Panc1 (cell line): ENCODE results near the gene ZNF281. TPM values are rescaled to one million over a fixed set of nuclear protein-coding genes. Genes with fewer than 3 reads are reported as not detected.

Experiments
- ATAC-seq: fragments of 200-7000 bp; cut with Tn5 transposase; 2 replicates; pipeline ENCODE4 v1.9.1; 2020; ENCODE audit warnings: mild to moderate bottlenecking, moderate library complexity
- BruUV-seq: library from RNA; stranded (reverse); fragments of 400-500 nt; replicated peaks from 2 replicates; lab custom pipeline; 2021; lab: Mats Ljungman, UMichigan
- CTCF ChIA-PET: fragments of 300-600 bp; sonication (Branson Sonifier 250); formaldehyde crosslinking; loops from one replicate; lab custom pipeline; 2022; ENCODE audit warnings: antibody characterized with exemption; lab: Charles Lee
- POLR2A ChIA-PET: fragments of 300-600 bp; sonication (Branson Sonifier 250); formaldehyde crosslinking; loops from one replicate; lab custom pipeline; 2022; ENCODE audit warnings: antibody characterized with exemption; lab: Charles Lee
- DNase-seq: peaks from one replicate; pipeline ENCODE4 v3.0.0-alpha.2; 2010; ENCODE audit warnings: low read depth, low spot score
- H3K27ac ChIP-seq: 2 replicates; pipeline ENCODE4 v1.5.1; 2011; ENCODE audit warnings: mild to moderate bottlenecking, low read length, inconsistent platforms
- H3K27me3 ChIP-seq: fragments of 200-500 bp; sonication (Bioruptor generic); 2 replicates; pipeline ENCODE4 v1.6.0; 2014; ENCODE audit warnings: low read length, inconsistent platforms; ENCODE audit not compliant: control insufficient read depth, insufficient read depth
- H3K36me3 ChIP-seq: fragments of 200-500 bp; sonication (Bioruptor generic); 2 replicates; pipeline ENCODE4 v1.5.1; 2014; ENCODE audit warnings: inconsistent platforms, mild to moderate bottlenecking, low read length, moderate library complexity; ENCODE audit not compliant: control insufficient read depth, insufficient read depth
- H3K4me1 ChIP-seq: 2 replicates; pipeline ENCODE4 v1.5.1; 2011; ENCODE audit warnings: inconsistent platforms, mild to moderate bottlenecking, low read length, moderate library complexity; ENCODE audit not compliant: control insufficient read depth, insufficient read depth
- H3K4me3 ChIP-seq, 2 experiments: 2 replicates each; pipeline ENCODE4 v1.5.1; 2011 to 2012; ENCODE audit warnings: low read depth in 2 of 2, low read length in 2 of 2, mild to moderate bottlenecking in 2 of 2, inconsistent platforms in 1 of 2, moderate library complexity in 1 of 2
- H3K9me3 ChIP-seq: fragments of 200-500 bp; sonication (Bioruptor generic); 2 replicates; pipeline ENCODE4 v1.5.1; 2014; ENCODE audit warnings: low read depth, mild to moderate bottlenecking, inconsistent platforms, low read length, moderate library complexity; ENCODE audit not compliant: control insufficient read depth, insufficient read depth
- POLR2AphosphoS5 ChIP-seq: IDR thresholded peaks from 2 replicates; pipeline ENCODE4 v1.6.1; 2012; ENCODE audit warnings: mild to moderate bottlenecking, low read depth, low read length, moderate library complexity
- SIN3A ChIP-seq: IDR thresholded peaks from 2 replicates; pipeline ENCODE4 v1.6.1; 2012; ENCODE audit warnings: low read depth, mild to moderate bottlenecking, low read length, moderate library complexity, borderline replicate concordance; ENCODE audit not compliant: insufficient read depth
- TCF7L2 ChIP-seq: IDR thresholded peaks from 2 replicates; pipeline ENCODE4 v1.6.1; 2011; ENCODE audit warnings: mild to moderate bottlenecking, low read depth, low read length, inconsistent platforms
- in situ Hi-C: cut with HindIII; loops from 2 replicates; pipeline ENCODE4 v1.10.0; 2016; ENCODE audit warnings: low sequenced_read_pairs, low pct_unique_long_range_greater_than_20kb
- intact Hi-C: fragments of 100-400 bp; cut with micrococcal nuclease; formaldehyde crosslinking; loops from one replicate; pipeline ENCODE4 v1.10.0; 2022; ENCODE audit not compliant: unreplicated experiment
- total RNA-seq: library from RNA; stranded (reverse); gene quantifications from one replicate; pipeline ENCODE4 v1.2.1, GENCODE V29; 2021; ENCODE audit not compliant: unreplicated experiment
- TF ChIP-seq, protein P1 (sequence below): fragments of 450-650 bp; IDR thresholded peaks from 2 replicates; pipeline ENCODE4 v1.5.1; 2017; ENCODE audit warnings: mild to moderate bottlenecking
- TF ChIP-seq, protein P2 (sequence below), 2 experiments: IDR thresholded peaks; 2 replicates each; pipeline ENCODE4 v1.6.1; 2011 to 2012; ENCODE audit warnings: low read depth in 2 of 2, control low read depth in 1 of 2, low read length in 1 of 2, mild to moderate bottlenecking in 1 of 2, moderate library complexity in 1 of 2; ENCODE audit not compliant: insufficient read depth in 1 of 2

The ZNF281 gene
- total RNA-seq, 1 experiment from 2014 or later: 34.2 TPM

GRCh38 chr1:200380589-200381021 is 29.2 kb downstream of the ZNF281 start:
- Histone ChIP-seq H3K36me3 (no peaks in the 10 kb centered on the region), H3K4me3 (no peak overlapping the region), H3K4me1 (peaks cover 42% of the 10 kb centered on the region), H3K27ac (peak overlapping the region; percentile 75), H3K27me3 (no peaks in the 10 kb centered on the region), H3K9me3 (no peaks in the 10 kb centered on the region)
- ATAC-seq (no peak), DNase-seq (no peak)
- BruUV-seq: no TSS peak
- intact Hi-C loops: no loop called here
- in situ Hi-C loops: no loop called here
- TF ChIP-seq TCF7L2: no peak
- TF ChIP-seq, protein P1, sequence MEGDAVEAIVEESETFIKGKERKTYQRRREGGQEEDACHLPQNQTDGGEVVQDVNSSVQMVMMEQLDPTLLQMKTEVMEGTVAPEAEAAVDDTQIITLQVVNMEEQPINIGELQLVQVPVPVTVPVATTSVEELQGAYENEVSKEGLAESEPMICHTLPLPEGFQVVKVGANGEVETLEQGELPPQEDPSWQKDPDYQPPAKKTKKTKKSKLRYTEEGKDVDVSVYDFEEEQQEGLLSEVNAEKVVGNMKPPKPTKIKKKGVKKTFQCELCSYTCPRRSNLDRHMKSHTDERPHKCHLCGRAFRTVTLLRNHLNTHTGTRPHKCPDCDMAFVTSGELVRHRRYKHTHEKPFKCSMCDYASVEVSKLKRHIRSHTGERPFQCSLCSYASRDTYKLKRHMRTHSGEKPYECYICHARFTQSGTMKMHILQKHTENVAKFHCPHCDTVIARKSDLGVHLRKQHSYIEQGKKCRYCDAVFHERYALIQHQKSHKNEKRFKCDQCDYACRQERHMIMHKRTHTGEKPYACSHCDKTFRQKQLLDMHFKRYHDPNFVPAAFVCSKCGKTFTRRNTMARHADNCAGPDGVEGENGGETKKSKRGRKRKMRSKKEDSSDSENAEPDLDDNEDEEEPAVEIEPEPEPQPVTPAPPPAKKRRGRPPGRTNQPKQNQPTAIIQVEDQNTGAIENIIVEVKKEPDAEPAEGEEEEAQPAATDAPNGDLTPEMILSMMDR: no peak
- TF ChIP-seq SIN3A: no peak
- no peak for TF ChIP-seq POLR2AphosphoS5
- TF ChIP-seq, protein P2, sequence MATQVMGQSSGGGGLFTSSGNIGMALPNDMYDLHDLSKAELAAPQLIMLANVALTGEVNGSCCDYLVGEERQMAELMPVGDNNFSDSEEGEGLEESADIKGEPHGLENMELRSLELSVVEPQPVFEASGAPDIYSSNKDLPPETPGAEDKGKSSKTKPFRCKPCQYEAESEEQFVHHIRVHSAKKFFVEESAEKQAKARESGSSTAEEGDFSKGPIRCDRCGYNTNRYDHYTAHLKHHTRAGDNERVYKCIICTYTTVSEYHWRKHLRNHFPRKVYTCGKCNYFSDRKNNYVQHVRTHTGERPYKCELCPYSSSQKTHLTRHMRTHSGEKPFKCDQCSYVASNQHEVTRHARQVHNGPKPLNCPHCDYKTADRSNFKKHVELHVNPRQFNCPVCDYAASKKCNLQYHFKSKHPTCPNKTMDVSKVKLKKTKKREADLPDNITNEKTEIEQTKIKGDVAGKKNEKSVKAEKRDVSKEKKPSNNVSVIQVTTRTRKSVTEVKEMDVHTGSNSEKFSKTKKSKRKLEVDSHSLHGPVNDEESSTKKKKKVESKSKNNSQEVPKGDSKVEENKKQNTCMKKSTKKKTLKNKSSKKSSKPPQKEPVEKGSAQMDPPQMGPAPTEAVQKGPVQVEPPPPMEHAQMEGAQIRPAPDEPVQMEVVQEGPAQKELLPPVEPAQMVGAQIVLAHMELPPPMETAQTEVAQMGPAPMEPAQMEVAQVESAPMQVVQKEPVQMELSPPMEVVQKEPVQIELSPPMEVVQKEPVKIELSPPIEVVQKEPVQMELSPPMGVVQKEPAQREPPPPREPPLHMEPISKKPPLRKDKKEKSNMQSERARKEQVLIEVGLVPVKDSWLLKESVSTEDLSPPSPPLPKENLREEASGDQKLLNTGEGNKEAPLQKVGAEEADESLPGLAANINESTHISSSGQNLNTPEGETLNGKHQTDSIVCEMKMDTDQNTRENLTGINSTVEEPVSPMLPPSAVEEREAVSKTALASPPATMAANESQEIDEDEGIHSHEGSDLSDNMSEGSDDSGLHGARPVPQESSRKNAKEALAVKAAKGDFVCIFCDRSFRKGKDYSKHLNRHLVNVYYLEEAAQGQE (IDR thresholded peaks at IDR 0.05; ENCODE audit: insufficient read depth in 1 of 2, low read depth in 2 of 2, low read length in 1 of 2): no peak
- ChIA-PET CTCF (no interaction called here), POLR2A (no interaction called here)

- in situ Hi-C loops: no loop called here
- ATAC-seq: no peak
- H3K27ac ChIP-seq: peak overlapping the region; percentile 75
These were observed 29.8 kb downstream of the ZNF281 start for GRCh38 chr1:200379940-200380588.

More at GRCh38 chr1:200379940-200380588, 29.8 kb downstream of the ZNF281 start:
- H3K36me3 ChIP-seq: no peaks in the 10 kb centered on the region
- no peaks in the 10 kb centered on the region for H3K9me3 ChIP-seq
- H3K4me3 ChIP-seq: no peak overlapping the region
- DNase-seq: no peak
- H3K27me3 ChIP-seq: no peaks in the 10 kb centered on the region
- H3K4me1 ChIP-seq: peaks cover 37% of the 10 kb centered on the region
- BruUV-seq: no TSS peak
- CTCF ChIA-PET: no interaction called here
- TF ChIP-seq, protein P2 (IDR thresholded peaks at IDR 0.05; ENCODE audit: insufficient read depth in 1 of 2, low read depth in 2 of 2, low read length in 1 of 2): no peak
- TF ChIP-seq SIN3A: no peak
- TF ChIP-seq POLR2AphosphoS5: no peak
- TF ChIP-seq, protein P1: no peak
- TF ChIP-seq TCF7L2: no peak
- intact Hi-C loops: no loop called here
- POLR2A ChIA-PET: interaction anchor here (0.6 kb wide), 1 partner anchor 28 kb away, joined by 3 read pairs; no protein-coding TSS in a partner anchor
